ENCODE results near the gene ITIH1. TPM values are rescaled to one million over a fixed set of nuclear protein-coding genes. Genes with fewer than 3 reads are reported as not detected.

Gene ITIH1
- total RNA-seq, 1 experiment from 2014 or later, result 0.26 TPM

GRCh38 chr3:52794612-52795099, 17.3 kb downstream of the ITIH1 start, which contains the start of gene ITIH3 (continued):
- TF ChIP-seq, protein P1, sequence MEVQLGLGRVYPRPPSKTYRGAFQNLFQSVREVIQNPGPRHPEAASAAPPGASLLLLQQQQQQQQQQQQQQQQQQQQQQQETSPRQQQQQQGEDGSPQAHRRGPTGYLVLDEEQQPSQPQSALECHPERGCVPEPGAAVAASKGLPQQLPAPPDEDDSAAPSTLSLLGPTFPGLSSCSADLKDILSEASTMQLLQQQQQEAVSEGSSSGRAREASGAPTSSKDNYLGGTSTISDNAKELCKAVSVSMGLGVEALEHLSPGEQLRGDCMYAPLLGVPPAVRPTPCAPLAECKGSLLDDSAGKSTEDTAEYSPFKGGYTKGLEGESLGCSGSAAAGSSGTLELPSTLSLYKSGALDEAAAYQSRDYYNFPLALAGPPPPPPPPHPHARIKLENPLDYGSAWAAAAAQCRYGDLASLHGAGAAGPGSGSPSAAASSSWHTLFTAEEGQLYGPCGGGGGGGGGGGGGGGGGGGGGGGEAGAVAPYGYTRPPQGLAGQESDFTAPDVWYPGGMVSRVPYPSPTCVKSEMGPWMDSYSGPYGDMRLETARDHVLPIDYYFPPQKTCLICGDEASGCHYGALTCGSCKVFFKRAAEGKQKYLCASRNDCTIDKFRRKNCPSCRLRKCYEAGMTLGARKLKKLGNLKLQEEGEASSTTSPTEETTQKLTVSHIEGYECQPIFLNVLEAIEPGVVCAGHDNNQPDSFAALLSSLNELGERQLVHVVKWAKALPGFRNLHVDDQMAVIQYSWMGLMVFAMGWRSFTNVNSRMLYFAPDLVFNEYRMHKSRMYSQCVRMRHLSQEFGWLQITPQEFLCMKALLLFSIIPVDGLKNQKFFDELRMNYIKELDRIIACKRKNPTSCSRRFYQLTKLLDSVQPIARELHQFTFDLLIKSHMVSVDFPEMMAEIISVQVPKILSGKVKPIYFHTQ (CRISPR knock-in tag; IDR thresholded peaks at IDR 0.05), result no peak
- TF ChIP-seq PREB (CRISPR knock-in tag; IDR thresholded peaks at IDR 0.05; ENCODE audit: borderline replicate concordance), result no peak
- TF ChIP-seq FOXP1 (CRISPR knock-in tag; IDR thresholded peaks at IDR 0.05; ENCODE audit: borderline replicate concordance), result no peak
- TF ChIP-seq FOXJ3 (CRISPR knock-in tag; IDR thresholded peaks at IDR 0.05; ENCODE audit: borderline replicate concordance), result no peak
- no peak for TF ChIP-seq ZNF263 (CRISPR knock-in tag; IDR thresholded peaks at IDR 0.05; ENCODE audit: low read depth)
- TF ChIP-seq ZMAT4 (CRISPR knock-in tag; IDR thresholded peaks at IDR 0.05), result no peak

GRCh38 chr3:52795298-52795900, 18.0 kb downstream of the ITIH1 start:
- H3K4me1 Mint-ChIP-seq, result no peaks in the 10 kb centered on the region
- H3K9me3 Mint-ChIP-seq, result no peaks in the 10 kb centered on the region
- H3K27me3 Mint-ChIP-seq (ENCODE audit: low read depth), result no peaks in the 10 kb centered on the region; the same call in 1 of the 2 replicates
- ChIA-PET POLR2A (no interaction called here), CTCF (interaction anchor here (1.4 to 5.5 kb wide), 2 partner anchors 26 to 48 kb away, joined by 3 to 96 read pairs; no protein-coding TSS in a partner anchor)
- H3K4me3 Mint-ChIP-seq, result no peak overlapping the region
- no peak overlapping the region for H3K27ac Mint-ChIP-seq
- H3K36me3 Mint-ChIP-seq, result no peaks in the 10 kb centered on the region
- no peak for ATAC-seq
- no peak for DNase-seq (ENCODE audit: low spot score)
- TF ChIP-seq ZNF138 (CRISPR knock-in tag; conservative IDR thresholded peaks at IDR 0.05) (no peak), MYBL2 (CRISPR knock-in tag; IDR thresholded peaks at IDR 0.05) (no peak), ZNF219 (CRISPR knock-in tag; IDR thresholded peaks at IDR 0.05; ENCODE audit: borderline replicate concordance) (no peak), GABPB1 (CRISPR knock-in tag; IDR thresholded peaks at IDR 0.05) (peak; percentile 19; the same call in 1 of the 2 replicates)

DNA sequence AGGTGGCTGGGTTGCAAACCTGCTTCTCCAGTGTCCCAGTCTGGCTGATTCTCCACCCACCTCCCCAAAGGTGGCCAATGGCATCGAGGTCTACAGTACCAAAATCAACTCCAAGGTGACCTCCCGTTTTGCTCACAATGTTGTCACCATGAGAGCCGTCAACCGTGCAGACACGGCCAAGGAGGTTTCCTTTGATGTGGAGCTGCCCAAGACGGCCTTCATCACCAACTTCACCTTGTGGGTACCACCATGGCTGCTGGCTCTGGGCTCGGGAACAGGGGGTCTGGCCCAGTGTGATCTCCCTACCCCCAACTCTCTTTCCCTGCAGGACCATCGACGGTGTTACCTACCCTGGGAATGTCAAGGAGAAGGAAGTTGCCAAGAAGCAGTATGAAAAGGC, 19.0 kb downstream of the ITIH1 start:
- H3K9me3 Mint-ChIP-seq, result no peaks in the 10 kb centered on the region
- H3K4me1 Mint-ChIP-seq, result no peaks in the 10 kb centered on the region
- ATAC-seq (no peak), DNase-seq (ENCODE audit: low spot score) (no peak)
- no peak overlapping the region for H3K27ac Mint-ChIP-seq
- H3K36me3 Mint-ChIP-seq, result no peaks in the 10 kb centered on the region
- no peaks in the 10 kb centered on the region; the same call in 1 of the 2 replicates for H3K27me3 Mint-ChIP-seq (ENCODE audit: low read depth)
- H3K4me3 Mint-ChIP-seq, result no peak overlapping the region
- POLR2A ChIA-PET, result no interaction called here
- CTCF ChIA-PET, result no interaction called here
- TF ChIP-seq MYBL2 (CRISPR knock-in tag; IDR thresholded peaks at IDR 0.05), result no peak
- no peak for TF ChIP-seq ARID4B (CRISPR knock-in tag; IDR thresholded peaks at IDR 0.05; ENCODE audit: borderline replicate concordance)
- no peak for TF ChIP-seq MXD4 (CRISPR knock-in tag; IDR thresholded peaks at IDR 0.05; ENCODE audit: borderline replicate concordance)
- no peak for TF ChIP-seq STAT6 (CRISPR knock-in tag; conservative IDR thresholded peaks at IDR 0.05; ENCODE audit: low read depth)
- TF ChIP-seq JUN (CRISPR knock-in tag; IDR thresholded peaks at IDR 0.05), result no peak
- no peak for TF ChIP-seq RELA (CRISPR knock-in tag; IDR thresholded peaks at IDR 0.05; ENCODE audit: borderline replicate concordance)
- no peak for TF ChIP-seq E2F5 (CRISPR knock-in tag; IDR thresholded peaks at IDR 0.05)
- no peak for TF ChIP-seq JAZF1 (CRISPR knock-in tag; IDR thresholded peaks at IDR 0.05)
- TF ChIP-seq MAX (CRISPR knock-in tag; IDR thresholded peaks at IDR 0.05), result no peak
- no peak for TF ChIP-seq ZNF219 (CRISPR knock-in tag; IDR thresholded peaks at IDR 0.05; ENCODE audit: borderline replicate concordance)
- TF ChIP-seq SP1 (CRISPR knock-in tag; conservative IDR thresholded peaks at IDR 0.05), result no peak
- TF ChIP-seq TP53 (CRISPR knock-in tag; IDR thresholded peaks at IDR 0.05), result no peak

Data from WTC11 (cell line).